ENCODE results near the gene DENND6B. TPM values are rescaled to one million over a fixed set of nuclear protein-coding genes. Genes with fewer than 3 reads are reported as not detected.

Gene DENND6B
- total RNA-seq, 1 experiment from 2014 or later, result 2.5 TPM

DNA sequence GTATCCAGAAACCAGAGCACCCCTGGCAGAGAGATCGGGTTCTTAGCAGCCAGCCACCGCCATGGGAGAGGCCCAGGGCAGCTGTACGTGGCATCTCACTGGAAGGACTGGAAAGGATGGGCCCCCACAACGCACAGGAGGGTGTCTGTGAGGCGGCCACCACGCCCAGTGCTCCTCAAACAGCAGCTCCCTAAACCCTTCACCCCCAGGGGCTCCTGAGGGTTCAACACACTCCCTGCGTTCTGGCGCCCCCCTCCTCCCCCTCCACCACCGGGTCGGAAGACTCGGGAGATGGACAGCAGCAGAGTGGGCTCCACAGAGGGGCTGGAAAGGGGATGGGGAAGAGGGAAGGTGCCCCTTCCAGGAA is 66.4 kb downstream of the DENND6B start:
- TF ChIP-seq ZNF232 (CRISPR knock-in tag; IDR thresholded peaks at IDR 0.05) (no peak), ZNF396 (CRISPR knock-in tag; IDR thresholded peaks at IDR 0.05; ENCODE audit: borderline replicate concordance) (no peak), ESRRA (CRISPR knock-in tag; IDR thresholded peaks at IDR 0.05; ENCODE audit: borderline replicate concordance) (no peak), ELF4 (CRISPR knock-in tag; IDR thresholded peaks at IDR 0.05; ENCODE audit: low read depth) (no peak), JUN (CRISPR knock-in tag; IDR thresholded peaks at IDR 0.05) (no peak), MXD4 (CRISPR knock-in tag; IDR thresholded peaks at IDR 0.05; ENCODE audit: borderline replicate concordance) (no peak), ZNF317 (CRISPR knock-in tag; IDR thresholded peaks at IDR 0.05; ENCODE audit: borderline replicate concordance, low read depth) (no peak), TEAD1 (CRISPR knock-in tag; IDR thresholded peaks at IDR 0.05) (no peak), AR (CRISPR knock-in tag; IDR thresholded peaks at IDR 0.05) (no peak), ATF1 (CRISPR knock-in tag; IDR thresholded peaks at IDR 0.05) (no peak), ZNF263 (CRISPR knock-in tag; IDR thresholded peaks at IDR 0.05; ENCODE audit: low read depth) (no peak), CBFB (CRISPR knock-in tag; IDR thresholded peaks at IDR 0.05; ENCODE audit: low read depth) (no peak), SMAD3 (CRISPR knock-in tag; IDR thresholded peaks at IDR 0.05; ENCODE audit: borderline replicate concordance) (no peak)
- TF ChIP-seq, protein P1, sequence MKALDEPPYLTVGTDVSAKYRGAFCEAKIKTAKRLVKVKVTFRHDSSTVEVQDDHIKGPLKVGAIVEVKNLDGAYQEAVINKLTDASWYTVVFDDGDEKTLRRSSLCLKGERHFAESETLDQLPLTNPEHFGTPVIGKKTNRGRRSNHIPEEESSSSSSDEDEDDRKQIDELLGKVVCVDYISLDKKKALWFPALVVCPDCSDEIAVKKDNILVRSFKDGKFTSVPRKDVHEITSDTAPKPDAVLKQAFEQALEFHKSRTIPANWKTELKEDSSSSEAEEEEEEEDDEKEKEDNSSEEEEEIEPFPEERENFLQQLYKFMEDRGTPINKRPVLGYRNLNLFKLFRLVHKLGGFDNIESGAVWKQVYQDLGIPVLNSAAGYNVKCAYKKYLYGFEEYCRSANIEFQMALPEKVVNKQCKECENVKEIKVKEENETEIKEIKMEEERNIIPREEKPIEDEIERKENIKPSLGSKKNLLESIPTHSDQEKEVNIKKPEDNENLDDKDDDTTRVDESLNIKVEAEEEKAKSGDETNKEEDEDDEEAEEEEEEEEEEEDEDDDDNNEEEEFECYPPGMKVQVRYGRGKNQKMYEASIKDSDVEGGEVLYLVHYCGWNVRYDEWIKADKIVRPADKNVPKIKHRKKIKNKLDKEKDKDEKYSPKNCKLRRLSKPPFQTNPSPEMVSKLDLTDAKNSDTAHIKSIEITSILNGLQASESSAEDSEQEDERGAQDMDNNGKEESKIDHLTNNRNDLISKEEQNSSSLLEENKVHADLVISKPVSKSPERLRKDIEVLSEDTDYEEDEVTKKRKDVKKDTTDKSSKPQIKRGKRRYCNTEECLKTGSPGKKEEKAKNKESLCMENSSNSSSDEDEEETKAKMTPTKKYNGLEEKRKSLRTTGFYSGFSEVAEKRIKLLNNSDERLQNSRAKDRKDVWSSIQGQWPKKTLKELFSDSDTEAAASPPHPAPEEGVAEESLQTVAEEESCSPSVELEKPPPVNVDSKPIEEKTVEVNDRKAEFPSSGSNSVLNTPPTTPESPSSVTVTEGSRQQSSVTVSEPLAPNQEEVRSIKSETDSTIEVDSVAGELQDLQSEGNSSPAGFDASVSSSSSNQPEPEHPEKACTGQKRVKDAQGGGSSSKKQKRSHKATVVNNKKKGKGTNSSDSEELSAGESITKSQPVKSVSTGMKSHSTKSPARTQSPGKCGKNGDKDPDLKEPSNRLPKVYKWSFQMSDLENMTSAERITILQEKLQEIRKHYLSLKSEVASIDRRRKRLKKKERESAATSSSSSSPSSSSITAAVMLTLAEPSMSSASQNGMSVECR (CRISPR knock-in tag; IDR thresholded peaks at IDR 0.05; ENCODE audit: borderline replicate concordance), result no peak
- TF ChIP-seq, protein P2, sequence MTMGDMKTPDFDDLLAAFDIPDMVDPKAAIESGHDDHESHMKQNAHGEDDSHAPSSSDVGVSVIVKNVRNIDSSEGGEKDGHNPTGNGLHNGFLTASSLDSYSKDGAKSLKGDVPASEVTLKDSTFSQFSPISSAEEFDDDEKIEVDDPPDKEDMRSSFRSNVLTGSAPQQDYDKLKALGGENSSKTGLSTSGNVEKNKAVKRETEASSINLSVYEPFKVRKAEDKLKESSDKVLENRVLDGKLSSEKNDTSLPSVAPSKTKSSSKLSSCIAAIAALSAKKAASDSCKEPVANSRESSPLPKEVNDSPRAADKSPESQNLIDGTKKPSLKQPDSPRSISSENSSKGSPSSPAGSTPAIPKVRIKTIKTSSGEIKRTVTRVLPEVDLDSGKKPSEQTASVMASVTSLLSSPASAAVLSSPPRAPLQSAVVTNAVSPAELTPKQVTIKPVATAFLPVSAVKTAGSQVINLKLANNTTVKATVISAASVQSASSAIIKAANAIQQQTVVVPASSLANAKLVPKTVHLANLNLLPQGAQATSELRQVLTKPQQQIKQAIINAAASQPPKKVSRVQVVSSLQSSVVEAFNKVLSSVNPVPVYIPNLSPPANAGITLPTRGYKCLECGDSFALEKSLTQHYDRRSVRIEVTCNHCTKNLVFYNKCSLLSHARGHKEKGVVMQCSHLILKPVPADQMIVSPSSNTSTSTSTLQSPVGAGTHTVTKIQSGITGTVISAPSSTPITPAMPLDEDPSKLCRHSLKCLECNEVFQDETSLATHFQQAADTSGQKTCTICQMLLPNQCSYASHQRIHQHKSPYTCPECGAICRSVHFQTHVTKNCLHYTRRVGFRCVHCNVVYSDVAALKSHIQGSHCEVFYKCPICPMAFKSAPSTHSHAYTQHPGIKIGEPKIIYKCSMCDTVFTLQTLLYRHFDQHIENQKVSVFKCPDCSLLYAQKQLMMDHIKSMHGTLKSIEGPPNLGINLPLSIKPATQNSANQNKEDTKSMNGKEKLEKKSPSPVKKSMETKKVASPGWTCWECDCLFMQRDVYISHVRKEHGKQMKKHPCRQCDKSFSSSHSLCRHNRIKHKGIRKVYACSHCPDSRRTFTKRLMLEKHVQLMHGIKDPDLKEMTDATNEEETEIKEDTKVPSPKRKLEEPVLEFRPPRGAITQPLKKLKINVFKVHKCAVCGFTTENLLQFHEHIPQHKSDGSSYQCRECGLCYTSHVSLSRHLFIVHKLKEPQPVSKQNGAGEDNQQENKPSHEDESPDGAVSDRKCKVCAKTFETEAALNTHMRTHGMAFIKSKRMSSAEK (CRISPR knock-in tag; IDR thresholded peaks at IDR 0.05; ENCODE audit: borderline replicate concordance), result no peak
- TF ChIP-seq, protein P3, sequence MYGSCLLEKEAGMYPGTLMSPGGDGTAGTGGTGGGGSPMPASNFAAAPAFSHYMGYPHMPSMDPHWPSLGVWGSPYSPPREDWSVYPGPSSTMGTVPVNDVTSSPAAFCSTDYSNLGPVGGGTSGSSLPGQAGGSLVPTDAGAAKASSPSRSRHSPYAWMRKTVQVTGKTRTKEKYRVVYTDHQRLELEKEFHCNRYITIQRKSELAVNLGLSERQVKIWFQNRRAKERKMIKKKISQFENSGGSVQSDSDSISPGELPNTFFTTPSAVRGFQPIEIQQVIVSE (CRISPR knock-in tag; IDR thresholded peaks at IDR 0.05; ENCODE audit: borderline replicate concordance), result no peak
- H3K27me3 Mint-ChIP-seq (ENCODE audit: low read depth), result peaks cover 14% of the 10 kb centered on the region
- ChIA-PET POLR2A (no interaction called here), CTCF (interaction anchor here (1.2 to 3.7 kb wide), 5 partner anchors 9 to 66 kb away, joined by 5 to 21 read pairs (median 6); partner anchors contain the start of genes DENND6B and HDAC10)
- no peaks in the 10 kb centered on the region for H3K9me3 Mint-ChIP-seq
- H3K4me1 Mint-ChIP-seq, result peaks cover 8% of the 10 kb centered on the region
- DNase-seq (ENCODE audit: low spot score) (no peak), ATAC-seq (no peak)
- H3K27ac Mint-ChIP-seq, result no peak overlapping the region
- H3K36me3 Mint-ChIP-seq, result no peaks in the 10 kb centered on the region
- H3K4me3 Mint-ChIP-seq, result peak overlapping the region; percentile 54

All from WTC11 (cell line).